IPS DF 6.9 (cell line): ENCODE results near the gene ASMTL.

Experiments used
- DNase-seq: peaks from one replicate; pipeline ENCODE4 v3.0.0-alpha.2; 2013; ENCODE audit warnings: low read depth, low spot score
- H3K27ac ChIP-seq: one replicate; pipeline ENCODE4 v1.5.1; 2013; ENCODE audit warnings: low read length, control low read depth
- H3K27me3 ChIP-seq: 2 replicates; pipeline ENCODE4 v1.6.1; 2013; ENCODE audit warnings: mild to moderate bottlenecking, low read length; ENCODE audit not compliant: control insufficient read depth, insufficient read depth
- H3K36me3 ChIP-seq: 2 replicates; pipeline ENCODE4 v1.6.1; 2013; ENCODE audit warnings: low read length; ENCODE audit not compliant: control insufficient read depth, insufficient read depth
- H3K4me1 ChIP-seq: 2 replicates; pipeline ENCODE4 v1.6.1; 2013; ENCODE audit warnings: low read length; ENCODE audit not compliant: control insufficient read depth, insufficient read depth
- H3K4me3 ChIP-seq: 2 replicates; pipeline ENCODE4 v1.5.1; 2013; ENCODE audit warnings: mild to moderate bottlenecking, low read length
- H3K9me3 ChIP-seq: 2 replicates; pipeline ENCODE4 v1.6.1; 2013; ENCODE audit warnings: low read length, inconsistent platforms; ENCODE audit not compliant: control insufficient read depth, insufficient read depth
- WGBS: extraction: QIAGEN DNeasy Blood & Tissue Kit; methylation state at CpG from one replicate; pipeline ENCODE4 v1.1.7; 2013; ENCODE audit warnings: mixed read lengths, missing lambda C conversion rate; ENCODE audit not compliant: insufficient read length, insufficient coverage; 5-methylcytosine and 5-hydroxymethylcytosine counted together

Gene ASMTL

DNA sequence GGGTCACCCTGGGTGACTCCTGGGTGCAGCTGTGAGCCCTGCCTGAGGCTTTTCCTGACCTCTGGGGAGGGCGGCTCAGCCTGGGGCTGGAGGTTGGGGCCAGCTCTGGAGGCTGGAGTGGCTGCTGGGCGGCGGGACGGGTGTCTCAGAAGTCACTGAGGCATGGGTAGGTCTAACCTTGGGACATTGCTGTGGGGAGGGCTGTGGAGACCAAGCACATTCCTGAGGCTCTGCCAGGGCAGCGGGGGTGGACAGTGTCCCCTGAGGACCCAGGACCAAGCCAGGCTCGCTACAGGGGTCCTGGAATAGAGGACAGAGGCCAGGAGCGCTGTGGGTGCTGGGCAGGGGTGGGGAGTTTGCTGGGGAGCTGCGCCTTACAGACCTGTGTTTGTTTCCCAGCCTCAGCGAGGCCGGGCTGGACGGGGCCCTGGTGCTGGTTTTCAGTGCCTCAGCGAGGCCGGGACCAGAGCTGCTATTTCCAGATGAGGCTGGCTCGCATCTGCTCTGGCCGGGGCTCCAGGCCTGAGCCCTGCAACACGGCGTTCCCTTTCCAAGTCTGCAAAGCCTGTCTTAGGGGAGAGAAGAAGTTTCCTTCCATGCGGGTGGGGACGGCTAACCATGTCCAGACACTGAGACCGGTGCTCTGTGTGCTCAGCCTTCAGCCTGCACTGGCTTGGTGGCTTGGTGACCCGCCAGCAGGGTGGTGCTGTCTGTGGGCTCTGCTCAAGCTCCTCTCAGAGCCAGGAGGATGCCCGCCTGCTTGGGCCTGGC lies 57.8 kb downstream of the ASMTL start:
- H3K36me3 ChIP-seq = peaks cover 9% of the 10 kb centered on the region
- H3K9me3 ChIP-seq = no peaks in the 10 kb centered on the region
- no peak overlapping the region for H3K4me3 ChIP-seq
- peaks cover 1% of the 10 kb centered on the region; the same call in 1 of the 2 replicates for H3K4me1 ChIP-seq
- H3K27me3 ChIP-seq = no peaks in the 10 kb centered on the region
- DNase-seq = no peak
- no peak overlapping the region for H3K27ac ChIP-seq
- WGBS = no CpG with 5 or more reads among the region's 22 CpGs

- WGBS = 100% methylated on average over 1 of the region's 16 CpGs
These were observed 58.7 kb downstream of the ASMTL start for GRCh38 chrX:1393871-1394615.

DNA sequence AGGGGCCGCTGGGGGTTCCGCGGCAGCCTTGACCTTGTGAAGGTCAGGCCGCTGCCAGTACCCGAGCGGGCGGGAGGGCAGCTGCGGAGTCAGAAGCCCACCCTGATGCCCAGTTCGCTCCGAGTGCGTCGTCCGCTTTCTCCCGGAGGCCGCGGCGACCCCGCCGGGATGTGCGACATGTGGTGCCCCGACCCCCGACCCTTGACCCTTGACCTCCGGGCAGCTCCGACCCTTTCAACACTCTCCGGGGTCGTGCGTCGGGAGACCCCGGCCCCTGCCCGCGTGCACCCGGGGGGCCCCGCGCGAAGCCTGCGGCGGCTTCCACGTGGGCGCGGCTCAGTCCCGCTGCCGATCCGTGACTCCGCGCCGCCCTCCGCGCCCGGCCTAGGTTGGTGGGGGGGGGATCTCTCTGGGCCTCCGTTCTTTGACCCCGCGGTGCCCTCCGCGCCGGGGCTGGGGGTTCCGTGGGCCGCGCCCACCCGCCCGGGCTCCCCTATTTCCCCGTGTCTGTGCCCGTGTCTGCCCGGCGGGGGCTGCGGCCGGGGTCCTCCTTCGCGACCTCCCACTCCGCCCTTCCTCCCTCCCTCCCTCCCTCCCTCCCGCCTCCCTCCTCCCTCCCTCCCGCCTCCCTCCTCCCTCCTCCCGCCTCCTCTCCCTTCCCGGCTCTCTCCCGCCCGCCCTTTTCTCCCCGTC lies 60.2 kb downstream of the ASMTL start:
- 0 out of 2 replicates have a peak, but pooled peaks cover 1% of the 10 kb centered on the region for H3K4me1 ChIP-seq
- DNase-seq = no peak
- no peak overlapping the region for H3K27ac ChIP-seq
- peak overlapping the region; percentile 83 for H3K4me3 ChIP-seq
- H3K9me3 ChIP-seq = no peaks in the 10 kb centered on the region
- peaks cover 28% of the 10 kb centered on the region for H3K36me3 ChIP-seq
- H3K27me3 ChIP-seq = no peaks in the 10 kb centered on the region
- WGBS = no CpG with 5 or more reads among the region's 76 CpGs

More at GRCh38 chrX:1393871-1394615, 58.7 kb downstream of the ASMTL start:
- Histone ChIP-seq H3K4me1 (peaks cover 1% of the 10 kb centered on the region; the same call in 1 of the 2 replicates), H3K27ac (no peak overlapping the region), H3K9me3 (no peaks in the 10 kb centered on the region), H3K4me3 (no peak overlapping the region), H3K36me3 (peaks cover 16% of the 10 kb centered on the region), H3K27me3 (no peaks in the 10 kb centered on the region)
- no peak for DNase-seq

DNA sequence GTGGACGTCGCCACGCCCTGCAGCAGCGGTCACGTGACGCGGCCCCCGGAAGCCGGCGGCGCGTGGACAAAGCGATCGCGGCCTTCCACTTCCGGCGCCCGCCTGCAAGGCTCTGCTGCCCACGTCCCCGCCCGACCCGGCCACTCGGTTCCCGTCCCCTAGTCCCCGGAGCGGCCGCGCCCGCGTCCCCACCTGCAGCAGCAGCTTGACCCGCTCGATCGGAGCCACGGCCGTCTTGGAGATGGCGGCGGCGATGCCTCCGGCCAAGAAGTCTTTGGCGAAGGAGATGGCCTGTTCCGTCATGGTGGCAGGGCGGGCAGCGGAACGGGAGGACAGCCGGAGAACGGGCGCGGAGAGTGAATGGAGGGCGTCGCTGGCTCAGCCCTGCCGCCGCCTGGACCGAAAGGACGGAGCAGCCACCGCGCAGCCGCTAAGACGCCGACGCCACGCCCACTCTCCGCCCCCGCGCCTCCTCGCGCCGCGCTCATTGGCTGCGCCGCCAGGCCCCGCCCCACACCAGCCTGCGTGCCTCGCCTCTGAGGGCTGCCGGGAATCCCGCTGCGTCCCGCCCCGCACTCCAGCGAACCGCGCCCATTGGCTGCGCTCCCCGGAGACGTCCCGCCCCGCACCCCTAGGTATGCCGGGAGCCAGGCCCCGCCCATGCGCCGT lies 60.9 kb downstream of the ASMTL start, which contains the start of gene SLC25A6:
TSS of gene SLC25A6 (minus strand) at position 407 of the 669 bp plus-strand sequence. CDS start at position 303, 104 bp downstream.
- H3K36me3 ChIP-seq = peaks cover 35% of the 10 kb centered on the region
- no peaks in the 10 kb centered on the region for H3K9me3 ChIP-seq
- WGBS = no CpG with 5 or more reads among the region's 90 CpGs
- peak; percentile 84 for DNase-seq
- no peaks in the 10 kb centered on the region for H3K27me3 ChIP-seq
- peak within 1 kb of the TSS; percentile 96 for H3K4me3 ChIP-seq
- 0 out of 2 replicates have a peak, but pooled peaks cover 1% of the 10 kb centered on the region for H3K4me1 ChIP-seq
- H3K27ac ChIP-seq = no peak within 1 kb of the TSS

DNA sequence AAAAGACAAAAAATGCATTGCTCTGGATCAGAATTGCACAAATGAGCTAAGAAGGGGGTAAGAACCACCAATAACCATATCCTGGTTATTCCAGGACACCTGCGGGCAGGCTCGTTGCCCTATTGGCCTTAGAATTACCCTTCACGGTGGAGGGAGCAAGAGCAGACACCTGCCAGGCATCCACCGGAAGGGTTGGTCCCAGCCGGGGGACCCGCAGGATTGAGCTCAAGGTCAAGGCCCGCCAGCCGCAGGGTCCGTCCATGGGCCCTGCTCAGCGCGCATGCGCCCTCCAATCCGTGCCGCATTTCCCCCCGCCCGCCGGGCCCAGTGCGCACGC lies 61.4 kb downstream of the ASMTL start:
- no peak overlapping the region for H3K27ac ChIP-seq
- H3K36me3 ChIP-seq = peaks cover 38% of the 10 kb centered on the region
- H3K4me1 ChIP-seq = 0 out of 2 replicates have a peak, but pooled peaks cover 1% of the 10 kb centered on the region
- no peaks in the 10 kb centered on the region for H3K27me3 ChIP-seq
- no CpG with 5 or more reads among the region's 19 CpGs for WGBS
- peak overlapping the region; percentile 96 for H3K4me3 ChIP-seq
- DNase-seq = peak; percentile 55
- H3K9me3 ChIP-seq = no peaks in the 10 kb centered on the region

GRCh38 chrX:1390621-1391369 lies 61.9 kb downstream of the ASMTL start:
- no peaks in the 10 kb centered on the region for H3K27me3 ChIP-seq
- no peak for DNase-seq
- peak overlapping the region; percentile 96 for H3K4me3 ChIP-seq
- WGBS = no CpG with 5 or more reads among the region's 30 CpGs
- H3K9me3 ChIP-seq = no peaks in the 10 kb centered on the region
- H3K27ac ChIP-seq = no peak overlapping the region
- H3K4me1 ChIP-seq = 0 out of 2 replicates have a peak, but pooled peaks cover 1% of the 10 kb centered on the region
- H3K36me3 ChIP-seq = peaks cover 41% of the 10 kb centered on the region

GRCh38 chrX:1389993-1390285 lies 62.8 kb downstream of the ASMTL start:
- Histone ChIP-seq H3K36me3 (peaks cover 50% of the 10 kb centered on the region), H3K27ac (no peak overlapping the region), H3K4me3 (no peak overlapping the region), H3K9me3 (no peaks in the 10 kb centered on the region), H3K27me3 (no peaks in the 10 kb centered on the region), H3K4me1 (0 out of 2 replicates have a peak, but pooled peaks cover 1% of the 10 kb centered on the region)
- no peak for DNase-seq
- no CpG with 5 or more reads among the region's 10 CpGs for WGBS

DNA sequence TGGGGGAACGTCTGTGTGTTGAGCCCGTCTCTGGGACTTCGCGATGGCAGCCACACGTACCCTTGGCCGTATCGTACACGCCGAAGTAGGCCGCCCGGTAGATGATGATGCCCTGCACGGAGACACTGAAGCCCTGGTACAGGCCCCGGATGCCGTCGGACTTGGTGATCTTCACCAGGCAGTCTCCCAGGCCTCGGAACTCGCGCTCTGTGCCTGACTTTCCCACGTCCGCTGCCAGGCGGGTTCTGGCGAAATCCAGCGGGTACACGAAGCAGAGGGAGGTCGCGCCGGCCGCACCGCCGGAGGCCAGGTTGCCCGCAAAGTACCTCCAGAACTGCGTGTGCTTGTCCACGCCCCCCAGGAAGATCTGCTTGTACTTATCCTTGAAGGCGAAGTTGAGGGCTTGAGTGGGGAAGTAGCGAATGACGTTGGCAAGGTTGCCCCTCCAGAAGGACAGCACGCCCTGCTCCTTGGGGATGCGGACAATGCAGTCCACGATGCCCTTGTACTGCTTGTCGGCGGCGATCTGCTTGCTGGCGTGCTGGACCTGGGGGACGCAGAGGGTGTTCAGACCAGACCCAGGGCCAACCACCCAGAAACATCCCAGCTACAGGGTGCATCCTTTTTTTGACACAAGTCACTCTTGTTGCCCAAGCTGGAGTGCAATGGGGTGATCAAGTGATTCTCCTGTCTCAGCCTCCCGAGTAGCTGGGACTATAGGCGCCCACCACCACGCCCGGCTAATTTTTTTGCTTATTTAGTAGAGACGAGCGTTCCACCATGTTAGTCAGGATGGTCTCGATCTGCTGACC lies 63.3 kb downstream of the ASMTL start:
- peaks cover 54% of the 10 kb centered on the region for H3K36me3 ChIP-seq

DNA sequence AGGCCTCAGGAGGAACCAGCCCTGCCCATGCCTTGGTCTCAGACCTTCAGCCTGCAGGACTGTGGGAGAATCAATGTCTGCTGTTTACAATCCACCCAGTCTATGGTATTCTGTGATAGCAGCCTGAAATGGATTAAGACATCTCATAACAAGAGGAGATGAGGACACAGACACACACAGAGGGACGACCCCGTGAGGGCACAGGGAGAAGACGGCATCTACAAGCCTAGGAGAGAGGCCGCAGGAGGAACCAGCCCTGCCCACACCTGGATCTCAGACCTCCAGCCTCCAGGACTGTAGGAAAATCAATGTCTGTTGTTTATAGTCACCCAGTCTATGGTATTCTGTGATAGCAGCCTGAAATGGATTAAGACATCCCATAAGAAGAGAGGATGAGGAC lies 64.1 kb downstream of the ASMTL start:
- Histone ChIP-seq H3K4me1 (no peaks in the 10 kb centered on the region), H3K27me3 (no peaks in the 10 kb centered on the region), H3K36me3 (peaks cover 54% of the 10 kb centered on the region), H3K4me3 (no peak overlapping the region), H3K9me3 (no peaks in the 10 kb centered on the region), H3K27ac (no peak overlapping the region)
- no peak for DNase-seq
- WGBS = no CpG with 5 or more reads among the region's 4 CpGs

More for the DNA sequence above, 63.3 kb downstream of the ASMTL start:
- DNase-seq = no peak
- no peak overlapping the region for H3K4me3 ChIP-seq
- H3K9me3 ChIP-seq = no peaks in the 10 kb centered on the region
- WGBS = no CpG with 5 or more reads among the region's 51 CpGs
- H3K27me3 ChIP-seq = no peaks in the 10 kb centered on the region
- no peak overlapping the region for H3K27ac ChIP-seq
- H3K4me1 ChIP-seq = no peaks in the 10 kb centered on the region
